LNCaP clone FGC (cell line): Measurements from ENCODE around the gene NRF1.

Experiments used
- DNase-seq: peaks from one replicate; pipeline ENCODE4 v3.0.0-alpha.2; 2011; ENCODE audit warnings: low read depth
- H3K4me3 ChIP-seq: 2 replicates; pipeline ENCODE4 v1.5.1; 2011; ENCODE audit warnings: mild to moderate bottlenecking, low read depth, low read length, control low read depth
- CTCF ChIP-seq: IDR thresholded peaks from 2 replicates; pipeline ENCODE4 v1.5.1; 2012; ENCODE audit warnings: mild to moderate bottlenecking; ENCODE audit not compliant: control insufficient read depth, insufficient read depth; ENCODE audit errors: extremely low read depth

Gene NRF1

DNA sequence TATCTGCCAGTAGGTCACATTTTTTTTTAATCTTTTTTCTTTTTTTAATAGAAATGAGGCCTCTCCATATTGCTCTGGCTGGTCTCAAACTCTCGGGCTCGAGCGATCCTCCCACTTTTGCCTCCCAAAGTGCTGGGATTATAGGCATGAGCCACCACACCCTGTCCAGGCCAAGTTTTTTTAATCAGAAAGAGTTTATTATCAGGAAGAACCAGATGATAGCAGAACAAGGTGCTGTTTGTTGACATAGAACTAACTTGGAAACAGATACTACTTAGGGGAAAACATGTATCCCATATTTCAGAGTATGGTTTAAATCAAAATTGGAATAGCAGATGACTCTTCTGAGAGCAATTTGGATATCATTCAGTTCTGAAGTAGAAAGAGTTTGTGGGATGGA, 118.6 kb downstream of the NRF1 start:
- TF ChIP-seq CTCF: no peak
- H3K4me3 ChIP-seq: no peak overlapping the region
- no peak for DNase-seq

GRCh38 chr7:129734400-129734799, 122.9 kb downstream of the NRF1 start:
- no peak for DNase-seq
- no peak overlapping the region for H3K4me3 ChIP-seq
- TF ChIP-seq CTCF: no peak

DNA sequence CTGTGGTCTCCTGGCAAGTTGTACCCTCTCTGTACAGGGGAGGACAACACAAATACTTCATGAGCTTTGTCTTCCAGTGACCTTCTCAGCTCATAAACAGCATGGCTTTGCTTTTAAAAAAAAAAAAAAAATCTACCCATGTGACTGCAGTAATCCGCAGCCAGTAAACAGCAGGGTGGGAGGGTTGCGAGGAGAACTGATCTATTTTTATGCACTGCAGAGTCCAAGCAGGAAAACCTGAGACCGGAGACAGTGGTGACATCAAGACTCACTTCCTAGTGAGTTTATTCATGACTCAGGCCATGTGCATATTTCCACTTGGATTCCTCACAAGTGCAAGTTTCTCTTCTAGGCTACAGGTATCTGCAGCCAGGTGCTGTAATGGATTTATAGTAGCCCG, 127.9 kb downstream of the NRF1 start:
- H3K4me3 ChIP-seq: no peak overlapping the region
- peak; percentile 47 for DNase-seq
- no peak for TF ChIP-seq CTCF

GRCh38 chr7:129740574-129741410, 129.3 kb downstream of the NRF1 start:
- TF ChIP-seq CTCF: no peak

GRCh38 chr7:129741743-129742213, 130.3 kb downstream of the NRF1 start:
- DNase-seq: peak; percentile 65
- H3K4me3 ChIP-seq: no peak overlapping the region
- no peak for TF ChIP-seq CTCF

More at GRCh38 chr7:129740574-129741410, 129.3 kb downstream of the NRF1 start:
- no peak overlapping the region for H3K4me3 ChIP-seq
- DNase-seq: no peak

DNA sequence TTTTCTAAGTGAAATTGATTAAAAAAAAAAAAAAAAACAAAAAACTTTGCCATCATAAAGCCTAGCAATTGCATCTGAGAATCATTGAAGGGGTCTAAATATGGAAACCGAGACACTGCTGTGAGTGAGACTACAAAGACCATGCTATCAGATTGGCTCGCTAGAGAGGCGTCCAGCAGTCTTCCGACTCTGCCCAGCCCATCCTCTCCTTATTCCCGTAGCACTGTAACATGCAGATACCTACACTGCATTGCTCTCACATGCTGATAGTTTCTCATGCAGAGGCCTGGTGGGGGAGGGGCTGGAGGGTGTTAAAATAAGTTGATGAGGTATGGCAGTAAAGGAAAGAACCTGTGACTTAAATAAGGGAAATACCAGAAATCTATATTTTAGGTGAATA, 130.7 kb downstream of the NRF1 start:
- no peak overlapping the region for H3K4me3 ChIP-seq
- no peak for DNase-seq
- no peak for TF ChIP-seq CTCF
